Subcutaneous adipose tissue (tissue), 4 donors: ENCODE results near the gene SFXN4. TPM values are rescaled to one million over a fixed set of nuclear protein-coding genes. Genes with fewer than 3 reads are reported as not detected.

Source experiments
- CTCF ChIP-seq: fragments of 450-650 bp; IDR thresholded peaks from one replicate; pipeline ENCODE4 v1.5.1; 2016; ENCODE audit warnings: low read depth, mild to moderate bottlenecking, control low read depth, antibody characterized with exemption, moderate library complexity
- total RNA-seq, 4 donors: library from RNA; depleted of rRNA; stranded (reverse); fragments of >200 nt; gene quantifications; one replicate each; pipeline ENCODE4 v1.1.0, GENCODE V29; 2016

SFXN4 gene
- total RNA-seq, 4 donors from 2014 or later = 14.5 to 20.0 (median 16.2) TPM

DNA sequence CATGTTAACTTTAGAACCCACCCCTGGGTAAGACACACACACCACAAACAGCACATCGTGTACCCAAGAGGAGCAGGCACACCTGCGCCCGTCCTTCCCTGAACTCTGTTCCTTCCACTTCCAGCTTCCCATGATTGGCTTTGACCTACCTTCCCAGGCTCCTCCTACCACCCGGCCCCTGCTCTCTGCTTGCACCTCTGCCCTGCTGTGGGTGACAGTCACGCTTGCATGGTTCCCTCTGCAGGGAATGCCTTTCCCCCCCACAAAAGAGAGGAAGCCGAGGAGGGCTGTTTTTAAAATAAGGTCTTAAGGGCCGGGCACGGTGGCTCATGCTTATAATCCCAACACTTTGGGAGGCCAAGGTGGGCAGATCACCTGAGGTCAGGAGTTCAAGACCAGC lies 16.4 kb downstream of the SFXN4 start:
- no peak for TF ChIP-seq CTCF

- TF ChIP-seq CTCF = no peak
Measured at GRCh38 chr10:119143657-119144056, 21.9 kb downstream of the SFXN4 start.

DNA sequence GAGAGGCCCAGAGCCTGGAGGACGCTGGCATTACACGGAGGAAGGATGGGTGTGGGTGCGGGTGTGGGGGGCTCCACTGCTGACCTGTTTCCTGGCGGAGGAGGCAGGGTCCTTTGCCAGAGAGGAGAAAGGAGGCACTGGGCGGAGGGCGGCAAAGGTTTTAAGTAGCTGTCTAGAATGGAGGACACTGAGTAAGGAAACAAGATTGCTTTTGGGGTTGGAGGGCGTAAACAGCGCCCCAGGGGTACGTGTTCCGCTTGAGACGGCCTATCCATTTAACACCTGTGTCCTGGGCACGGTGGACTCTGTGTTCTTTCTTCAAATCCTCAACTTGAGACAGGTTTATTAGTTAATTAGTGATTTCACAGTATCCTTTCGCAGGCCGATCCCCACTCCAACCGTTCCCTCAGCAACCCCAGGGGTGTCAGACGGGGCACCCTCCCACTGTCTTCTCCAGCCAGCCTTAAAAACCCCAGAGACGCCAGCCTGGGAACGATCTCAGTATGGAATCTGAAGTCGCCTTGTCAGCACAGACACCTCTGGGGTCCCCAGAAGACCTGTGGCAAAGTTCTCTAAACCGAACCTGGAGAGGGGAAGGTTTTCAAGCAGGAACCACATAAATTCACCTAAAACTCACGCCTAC lies 24.8 kb downstream of the SFXN4 start:
- no peak for TF ChIP-seq CTCF

GRCh38 chr10:119139464-119140067 lies 25.9 kb downstream of the SFXN4 start:
- TF ChIP-seq CTCF = no peak

- no peak for TF ChIP-seq CTCF
Measured at GRCh38 chr10:119138346-119139306, 26.9 kb downstream of the SFXN4 start.

GRCh38 chr10:119136084-119136483 lies 29.4 kb downstream of the SFXN4 start:
- no peak for TF ChIP-seq CTCF

GRCh38 chr10:119135513-119135881 lies 30.0 kb downstream of the SFXN4 start:
- TF ChIP-seq CTCF = no peak
